ENCODE measurements around the gene SLC23A1.

DNA sequence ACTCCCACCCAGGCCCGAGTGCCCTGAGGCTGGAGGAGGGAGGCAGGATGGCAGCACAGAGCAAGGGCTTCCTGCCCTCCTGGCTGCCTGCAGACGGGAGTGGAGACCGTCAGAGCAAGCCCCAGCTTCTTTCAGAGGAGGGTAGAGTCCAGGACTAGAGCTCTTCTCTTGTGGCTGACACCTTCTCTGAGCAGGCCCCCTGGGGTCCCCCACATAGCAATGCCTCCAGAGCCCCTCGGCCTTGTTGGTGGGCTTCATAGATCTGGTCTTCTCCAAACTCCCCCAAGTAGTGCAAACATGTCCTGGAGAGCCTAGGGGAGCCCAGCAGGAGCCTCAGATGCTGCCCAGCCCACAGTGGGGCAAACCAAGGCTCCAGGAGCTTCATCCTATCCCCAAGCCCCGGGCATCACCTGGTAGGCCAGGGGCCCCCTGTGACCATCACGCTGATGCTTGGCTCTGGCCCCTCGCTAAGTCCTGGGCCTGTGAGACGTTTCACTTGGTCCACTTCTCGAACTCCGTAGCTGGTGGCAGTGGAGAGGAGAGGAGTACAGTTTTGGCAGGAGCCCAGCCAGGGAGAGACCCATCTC, 4.6 kb upstream of the SLC23A1 start:
- TF ChIP-seq FOXA1 (IDR thresholded peaks at IDR 0.05) (no peak), HNF4A (conservative IDR thresholded peaks at IDR 0.05) (no peak), CTCF (IDR thresholded peaks at IDR 0.05; ENCODE audit: low read depth, low read length, missing input control) (no peak), JUND (IDR thresholded peaks at IDR 0.05) (no peak)
- TF ChIP-seq, protein P1, sequence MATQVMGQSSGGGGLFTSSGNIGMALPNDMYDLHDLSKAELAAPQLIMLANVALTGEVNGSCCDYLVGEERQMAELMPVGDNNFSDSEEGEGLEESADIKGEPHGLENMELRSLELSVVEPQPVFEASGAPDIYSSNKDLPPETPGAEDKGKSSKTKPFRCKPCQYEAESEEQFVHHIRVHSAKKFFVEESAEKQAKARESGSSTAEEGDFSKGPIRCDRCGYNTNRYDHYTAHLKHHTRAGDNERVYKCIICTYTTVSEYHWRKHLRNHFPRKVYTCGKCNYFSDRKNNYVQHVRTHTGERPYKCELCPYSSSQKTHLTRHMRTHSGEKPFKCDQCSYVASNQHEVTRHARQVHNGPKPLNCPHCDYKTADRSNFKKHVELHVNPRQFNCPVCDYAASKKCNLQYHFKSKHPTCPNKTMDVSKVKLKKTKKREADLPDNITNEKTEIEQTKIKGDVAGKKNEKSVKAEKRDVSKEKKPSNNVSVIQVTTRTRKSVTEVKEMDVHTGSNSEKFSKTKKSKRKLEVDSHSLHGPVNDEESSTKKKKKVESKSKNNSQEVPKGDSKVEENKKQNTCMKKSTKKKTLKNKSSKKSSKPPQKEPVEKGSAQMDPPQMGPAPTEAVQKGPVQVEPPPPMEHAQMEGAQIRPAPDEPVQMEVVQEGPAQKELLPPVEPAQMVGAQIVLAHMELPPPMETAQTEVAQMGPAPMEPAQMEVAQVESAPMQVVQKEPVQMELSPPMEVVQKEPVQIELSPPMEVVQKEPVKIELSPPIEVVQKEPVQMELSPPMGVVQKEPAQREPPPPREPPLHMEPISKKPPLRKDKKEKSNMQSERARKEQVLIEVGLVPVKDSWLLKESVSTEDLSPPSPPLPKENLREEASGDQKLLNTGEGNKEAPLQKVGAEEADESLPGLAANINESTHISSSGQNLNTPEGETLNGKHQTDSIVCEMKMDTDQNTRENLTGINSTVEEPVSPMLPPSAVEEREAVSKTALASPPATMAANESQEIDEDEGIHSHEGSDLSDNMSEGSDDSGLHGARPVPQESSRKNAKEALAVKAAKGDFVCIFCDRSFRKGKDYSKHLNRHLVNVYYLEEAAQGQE (IDR thresholded peaks at IDR 0.05): no peak

All from liver (tissue), 3 donors.